Stimulated activated CD4-positive, alpha-beta T cell treated with anti-CD3 and anti-CD28 coated beads, Interleukin-2, amount 100 ng/mL, for 4 hours (primary cell): Measurements from ENCODE around the gene ANKRD13C.
A peak's percentile ranks its signal among the peaks of the same experiment; 100 is the strongest.
"Not testable (repeated sequence)": the region's sequence is repeated elsewhere in the genome, so short reads cannot be mapped to it uniquely, and the experiment has no call there.

Experiments
- DNase-seq: peaks from one replicate; pipeline ENCODE4 v3.0.0-alpha.2; 2020; ENCODE audit warnings: low read depth

The ANKRD13C gene, protein sequence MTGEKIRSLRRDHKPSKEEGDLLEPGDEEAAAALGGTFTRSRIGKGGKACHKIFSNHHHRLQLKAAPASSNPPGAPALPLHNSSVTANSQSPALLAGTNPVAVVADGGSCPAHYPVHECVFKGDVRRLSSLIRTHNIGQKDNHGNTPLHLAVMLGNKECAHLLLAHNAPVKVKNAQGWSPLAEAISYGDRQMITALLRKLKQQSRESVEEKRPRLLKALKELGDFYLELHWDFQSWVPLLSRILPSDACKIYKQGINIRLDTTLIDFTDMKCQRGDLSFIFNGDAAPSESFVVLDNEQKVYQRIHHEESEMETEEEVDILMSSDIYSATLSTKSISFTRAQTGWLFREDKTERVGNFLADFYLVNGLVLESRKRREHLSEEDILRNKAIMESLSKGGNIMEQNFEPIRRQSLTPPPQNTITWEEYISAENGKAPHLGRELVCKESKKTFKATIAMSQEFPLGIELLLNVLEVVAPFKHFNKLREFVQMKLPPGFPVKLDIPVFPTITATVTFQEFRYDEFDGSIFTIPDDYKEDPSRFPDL

DNA sequence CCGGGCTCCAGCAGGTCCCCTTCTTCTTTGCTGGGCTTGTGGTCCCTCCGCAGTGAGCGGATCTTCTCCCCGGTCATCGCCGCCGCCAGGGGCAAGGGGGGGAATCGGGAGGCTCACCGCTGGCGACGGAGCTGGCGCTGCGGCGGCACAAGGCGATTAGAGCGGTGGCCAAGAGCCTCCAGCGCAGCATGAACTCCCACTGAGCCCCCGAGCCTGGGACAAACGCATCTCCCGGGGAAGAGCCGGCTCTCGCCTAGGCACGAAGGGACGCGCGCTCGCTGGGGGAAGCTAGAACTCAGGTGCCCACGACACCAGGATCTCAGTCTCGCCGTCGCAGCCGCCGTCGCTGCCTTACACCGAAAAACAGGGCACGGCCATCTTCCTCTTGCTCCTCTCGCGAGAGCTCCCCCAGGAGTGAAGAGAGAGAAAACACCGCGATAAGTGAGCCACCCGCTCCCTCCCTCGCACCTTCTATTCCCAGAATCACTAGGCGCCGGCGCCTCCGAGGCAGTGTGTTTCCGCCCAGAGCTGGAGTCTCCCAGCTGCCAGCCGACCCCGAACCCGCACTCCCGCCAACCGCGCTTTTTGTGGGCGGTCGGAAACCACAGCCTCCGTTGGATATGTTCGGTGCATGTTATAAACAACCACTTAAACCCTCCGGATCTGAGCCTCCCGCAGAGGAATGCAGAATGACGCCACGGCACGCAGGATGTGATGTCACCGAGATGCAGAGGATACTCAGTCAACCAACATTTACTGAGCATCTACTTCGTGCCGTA lies at the start of gene ANKRD13C:
Gene ANKRD13C, minus strand, starts transcription at position 391 of the 779 bp plus-strand sequence. Its CDS starts 314 bp downstream, at position 77.
- peak; percentile 84 for DNase-seq

DNA sequence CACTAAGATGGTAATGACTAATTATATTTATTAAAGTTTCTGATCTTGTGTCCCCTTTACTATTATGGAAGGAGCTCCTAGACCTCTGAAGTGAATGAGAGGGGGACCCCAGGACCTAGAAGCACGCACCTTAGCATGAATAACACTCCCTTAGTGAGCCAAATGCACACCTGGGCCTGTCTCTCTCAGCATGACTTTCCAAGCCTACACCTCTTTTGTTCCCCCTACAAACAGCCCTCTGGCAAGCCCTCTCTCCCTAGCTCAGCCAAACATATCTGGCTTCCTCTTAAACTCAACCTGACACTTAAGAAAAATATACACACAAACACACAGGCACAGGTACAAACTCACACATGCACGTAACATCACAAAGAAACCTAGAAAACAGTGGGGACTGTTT lies 49.2 kb upstream of the ANKRD13C start:
- no peak for DNase-seq

DNA sequence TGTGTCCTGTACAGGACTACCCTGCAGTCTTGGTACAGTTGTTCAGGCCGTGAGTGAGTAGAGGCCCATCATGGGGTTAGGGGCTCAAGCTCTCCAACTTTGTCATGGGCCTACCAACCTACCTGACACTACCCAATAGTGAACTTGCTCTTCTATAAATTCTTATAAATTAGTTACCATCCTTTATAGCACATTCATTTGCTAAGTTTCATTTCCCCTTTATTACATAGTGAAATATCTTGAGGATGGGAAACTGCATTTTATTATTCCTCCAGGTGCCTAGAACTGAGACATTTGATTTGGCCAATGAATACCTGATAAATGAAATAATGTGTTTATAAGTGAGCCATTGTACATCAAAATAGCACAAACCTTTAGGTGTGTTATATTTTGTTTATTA lies 47.5 kb upstream of the ANKRD13C start:
- DNase-seq, result no peak

DNA sequence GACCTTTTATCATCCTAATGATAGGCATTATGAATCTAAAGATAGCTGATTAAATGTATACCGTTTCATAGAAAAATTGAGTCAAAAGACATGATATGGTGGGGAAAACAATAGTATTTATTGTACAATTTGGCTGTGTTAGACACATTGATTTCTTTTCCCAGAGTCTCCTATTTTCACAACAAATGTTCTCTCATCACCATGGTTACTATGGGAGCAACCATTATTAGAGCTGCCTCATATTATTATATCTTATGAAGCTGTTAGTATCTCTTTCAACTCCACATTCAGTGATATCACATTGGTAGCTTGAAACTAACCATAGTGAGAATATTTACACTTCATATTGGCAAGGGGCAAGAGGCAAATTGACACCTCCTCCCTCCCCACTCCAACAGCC lies 45.8 kb upstream of the ANKRD13C start:
- DNase-seq, result no peak

DNA sequence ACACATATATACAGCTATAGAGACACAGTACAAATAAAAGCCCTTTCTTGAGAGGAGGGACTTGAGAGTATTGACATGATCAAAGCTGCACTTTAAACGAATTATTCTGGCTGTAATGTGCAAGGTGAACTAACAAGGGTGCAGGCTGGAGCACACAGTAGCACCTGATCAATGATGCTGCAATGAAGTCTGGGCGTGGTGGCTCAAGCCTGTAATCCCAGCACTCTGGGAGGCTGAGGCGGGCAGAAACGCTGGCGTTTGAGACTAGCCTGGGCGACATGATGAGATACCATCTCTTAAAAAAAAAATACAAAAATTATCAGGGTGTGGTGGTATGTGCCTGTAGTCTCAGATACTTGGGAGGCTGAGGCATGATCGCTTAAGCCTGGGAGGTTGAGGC lies 42.5 kb upstream of the ANKRD13C start:
- no peak for DNase-seq

DNA sequence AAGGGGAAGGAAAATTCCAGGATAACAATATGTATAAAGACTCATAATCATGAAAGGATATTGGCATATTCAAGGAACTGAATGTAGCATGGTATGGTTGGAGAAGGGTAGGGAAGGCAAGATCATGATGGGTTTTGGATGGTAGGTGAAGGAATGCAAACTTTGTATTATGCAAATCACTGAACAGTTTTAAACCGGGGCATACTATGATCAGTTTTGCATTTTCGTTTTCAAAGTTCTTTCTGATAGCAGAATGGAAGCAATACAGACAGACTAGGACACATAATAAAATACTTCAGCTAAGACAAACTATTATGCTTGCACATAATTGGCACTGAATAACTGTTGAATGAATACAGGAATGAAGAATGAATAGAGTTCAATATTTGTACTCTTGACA lies 42.1 kb upstream of the ANKRD13C start:
- no peak for DNase-seq

DNA sequence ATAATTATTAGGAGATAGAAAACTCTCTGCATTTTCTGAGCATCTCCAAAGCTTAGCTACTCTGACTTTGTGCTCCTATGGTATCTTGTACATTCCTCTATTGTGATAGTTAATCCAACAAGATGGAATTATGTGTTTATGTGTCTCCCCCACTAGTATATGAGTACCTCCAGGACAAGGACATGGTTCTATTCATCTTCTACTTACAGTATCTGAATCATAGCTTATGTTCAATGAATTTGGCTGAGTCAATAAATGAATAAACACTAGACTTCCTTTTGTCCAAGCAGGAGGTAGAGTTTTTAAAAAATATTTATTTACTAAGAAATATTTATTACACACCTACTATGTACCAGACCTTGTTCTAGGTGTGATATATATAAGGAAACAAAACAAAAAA lies 38.1 kb upstream of the ANKRD13C start:
- DNase-seq, result no peak

DNA sequence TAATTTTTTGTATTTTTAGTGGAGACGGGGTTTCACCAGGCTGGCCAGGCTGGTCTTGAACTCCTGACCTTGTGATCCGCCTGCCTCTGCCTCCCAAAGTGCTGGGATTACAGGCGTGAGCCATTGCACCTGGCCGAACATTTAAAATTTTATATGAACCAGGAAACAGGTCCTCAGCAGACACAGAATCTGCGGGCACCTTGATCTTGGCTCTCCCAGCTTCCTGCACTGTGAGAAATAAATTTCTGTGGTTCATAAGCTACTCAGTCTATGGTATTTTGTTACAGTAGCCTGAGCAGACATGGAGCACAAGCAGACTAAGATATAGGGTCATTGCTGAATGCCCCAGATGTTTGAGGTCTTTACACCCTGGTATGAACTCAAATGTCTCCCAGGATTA lies 33.0 kb upstream of the ANKRD13C start:
- DNase-seq, result no peak

DNA sequence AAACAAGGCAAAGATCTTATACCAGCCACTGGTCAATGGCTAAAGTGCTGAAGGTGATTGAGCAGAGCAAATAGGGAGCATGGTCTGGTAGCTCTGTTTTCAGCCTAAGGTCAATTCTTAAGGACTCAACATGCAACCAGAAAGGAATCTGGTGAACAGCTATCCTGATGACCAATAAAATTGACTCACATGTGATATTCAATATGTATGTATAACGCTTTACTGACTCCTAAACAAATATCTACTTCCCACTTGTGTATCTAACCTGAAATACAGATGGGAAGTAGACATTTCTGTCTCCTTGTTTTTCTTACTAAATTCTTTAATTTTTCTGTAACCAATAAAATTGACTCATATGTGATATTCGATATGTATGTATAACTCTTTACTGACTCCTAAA lies 31.6 kb upstream of the ANKRD13C start:
- no peak for DNase-seq

DNA sequence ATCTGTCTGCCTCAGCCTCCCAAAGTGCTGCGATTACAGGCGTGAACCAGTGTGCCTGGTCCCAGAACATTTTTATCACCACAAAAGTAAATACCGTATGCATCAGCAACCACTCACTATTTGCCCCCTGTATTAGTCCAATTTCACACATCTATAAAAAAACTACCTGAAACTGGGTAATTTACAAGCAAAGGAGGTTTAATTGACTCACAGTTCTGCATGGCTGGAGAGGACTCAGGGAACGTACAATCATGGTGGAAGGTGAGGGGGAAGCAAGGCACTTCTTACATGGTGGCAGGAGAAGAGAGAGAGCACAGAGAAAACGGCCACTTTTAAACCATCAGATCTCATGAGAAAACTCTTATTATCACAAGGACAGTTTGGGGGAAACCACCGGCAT lies 31.0 kb upstream of the ANKRD13C start:
- DNase-seq, result no peak

DNA sequence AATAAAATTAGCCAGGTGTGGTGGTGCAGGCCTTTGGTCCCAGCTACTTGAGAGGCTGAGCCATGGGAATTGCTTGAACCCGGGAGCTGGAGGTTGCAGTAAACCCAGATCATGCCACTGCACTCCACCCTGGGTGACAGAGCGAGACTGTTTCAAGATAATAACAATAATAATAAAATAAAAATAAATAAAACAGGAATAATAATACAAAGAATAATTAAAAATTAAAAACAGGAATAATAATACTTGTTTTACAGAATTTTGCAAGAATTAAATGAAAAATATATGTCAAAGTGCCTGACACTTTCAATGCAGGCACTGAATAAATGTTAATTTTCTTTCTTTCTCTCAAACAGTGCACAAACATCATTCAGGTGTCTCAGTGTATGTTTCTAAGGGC lies 30.0 kb upstream of the ANKRD13C start:
- no peak for DNase-seq

DNA sequence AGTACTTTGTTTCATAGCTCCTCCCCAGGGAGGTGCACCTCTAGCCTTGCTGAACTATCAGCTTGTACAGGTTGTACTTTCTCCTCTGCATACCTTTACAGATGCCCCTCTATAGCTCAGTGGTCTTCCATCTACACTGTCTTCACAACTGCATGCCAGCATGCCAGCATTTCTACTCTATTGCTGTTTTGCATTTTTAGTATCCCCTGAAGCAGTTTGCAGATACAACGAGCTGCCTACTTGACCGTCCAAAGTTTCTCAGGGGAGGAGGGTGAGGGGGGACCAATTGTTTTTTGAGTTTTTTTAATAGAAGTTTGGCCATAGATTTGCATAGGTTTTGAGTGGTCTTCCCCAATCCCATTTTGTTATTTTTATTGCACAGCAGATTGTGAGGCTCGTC lies 29.0 kb upstream of the ANKRD13C start:
- no peak for DNase-seq

DNA sequence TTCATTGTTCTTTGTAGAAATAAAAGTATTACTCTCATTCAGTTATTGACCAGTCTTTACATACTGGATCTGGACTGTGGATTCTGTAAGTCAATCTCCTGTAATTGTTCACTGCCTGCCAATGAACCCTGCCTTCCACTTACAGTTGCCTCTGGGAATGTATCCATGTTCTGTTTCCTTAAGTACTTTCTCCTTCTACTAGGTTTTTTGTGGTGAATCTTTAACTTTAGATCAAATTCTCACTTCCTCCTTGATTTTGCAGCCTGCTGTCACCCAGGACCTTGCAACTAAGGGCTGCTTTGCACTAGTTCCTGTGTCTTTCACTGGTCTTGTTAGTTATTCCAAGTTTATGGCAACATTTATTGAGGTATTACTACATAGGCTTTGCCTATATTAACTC lies 28.2 kb upstream of the ANKRD13C start:
- DNase-seq, result no peak

DNA sequence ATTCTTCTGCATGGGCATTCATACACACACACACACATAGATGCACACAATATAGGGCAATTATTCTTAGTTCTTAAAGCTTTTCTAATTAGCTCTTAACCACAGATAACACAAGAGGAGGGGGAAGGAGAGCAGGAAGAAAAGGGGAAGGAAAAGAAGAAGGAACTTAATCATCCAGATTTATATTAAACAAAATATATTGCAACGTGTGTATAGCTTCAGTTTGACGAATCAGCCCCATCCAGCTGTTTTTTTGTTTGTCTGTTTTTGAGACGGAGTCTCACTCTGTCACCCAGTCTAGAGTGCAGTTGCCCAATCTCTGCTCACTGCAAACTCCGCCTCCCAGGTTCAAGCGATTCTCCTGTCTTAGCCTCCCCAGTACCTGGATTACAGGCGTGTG lies 21.7 kb upstream of the ANKRD13C start:
- DNase-seq, result no peak

DNA sequence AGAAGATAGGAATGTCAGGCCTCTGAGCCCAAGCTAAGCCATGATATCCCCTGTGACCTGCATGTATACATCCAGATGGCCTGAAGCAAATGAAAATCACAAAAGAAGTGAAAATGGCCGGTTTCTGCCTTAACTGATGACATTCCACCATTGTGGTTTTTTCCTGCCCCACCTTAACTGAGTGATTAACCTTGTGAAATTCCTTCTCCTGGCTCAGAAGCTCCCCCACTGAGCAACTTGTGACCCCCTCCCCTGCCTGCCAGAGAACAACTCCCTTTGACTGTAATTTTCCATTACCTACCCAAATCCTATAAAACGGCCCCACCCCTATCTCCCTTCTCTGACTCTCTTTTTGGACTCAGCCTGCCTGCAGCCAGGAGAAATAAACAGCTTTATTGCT lies 19.1 kb upstream of the ANKRD13C start:
- DNase-seq, result not testable (repeated sequence)

DNA sequence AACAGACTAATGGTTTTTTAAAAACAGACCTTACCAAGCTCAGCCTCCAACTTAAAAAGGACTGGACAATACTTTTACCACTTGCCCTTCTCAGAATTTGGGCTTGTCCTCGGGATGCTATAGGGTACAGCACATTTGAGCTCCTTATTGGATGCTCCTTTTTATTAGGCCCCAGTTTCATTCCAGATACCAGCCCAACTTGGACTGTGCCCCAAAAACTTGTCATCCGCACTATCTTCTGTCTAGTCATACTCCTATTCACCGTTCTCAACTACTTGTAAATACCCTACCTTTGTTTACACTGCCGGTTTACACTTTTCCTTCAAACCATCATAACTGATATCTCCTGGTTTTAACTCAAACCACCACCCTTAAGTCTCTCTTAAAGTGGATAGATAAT lies 17.9 kb upstream of the ANKRD13C start:
- DNase-seq, result no peak

DNA sequence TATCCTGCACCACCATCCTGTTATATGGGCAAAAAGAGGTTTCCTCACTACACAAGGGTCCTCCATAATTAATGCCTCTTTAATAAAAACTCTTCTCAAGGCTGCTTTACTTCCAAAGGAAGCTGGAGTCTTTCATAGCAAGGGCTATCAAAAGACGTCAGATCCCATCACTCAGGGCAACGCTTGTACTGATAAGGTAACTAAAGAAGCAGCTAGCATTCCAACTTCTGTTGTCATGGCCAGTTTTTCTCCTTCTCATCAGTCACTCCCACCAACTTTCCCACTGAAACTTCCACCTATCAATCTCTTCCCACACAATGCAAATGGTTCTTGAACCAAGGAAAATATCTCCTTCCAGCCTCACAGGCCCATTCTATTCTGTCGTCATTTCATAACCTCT lies 17.1 kb upstream of the ANKRD13C start:
- DNase-seq, result not testable (repeated sequence)

DNA sequence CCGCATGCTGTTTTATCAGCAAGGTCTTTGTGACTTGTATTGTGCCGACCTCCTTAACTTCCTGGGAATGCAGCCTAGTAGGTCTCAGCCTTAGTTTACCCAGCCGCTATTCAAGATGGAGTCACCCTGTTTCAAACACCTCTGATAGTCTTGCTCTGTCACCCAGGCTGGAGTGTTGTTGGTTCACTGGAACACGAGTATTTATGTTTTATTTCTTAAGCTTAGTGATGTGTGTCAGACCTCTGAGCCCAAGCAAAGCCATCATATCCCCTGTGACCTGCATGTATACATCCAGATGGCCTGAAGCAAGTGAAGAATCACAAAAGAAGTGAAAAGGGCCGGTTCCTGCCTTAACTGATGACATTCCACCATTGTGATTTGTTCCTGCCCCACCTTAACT lies 12.9 kb upstream of the ANKRD13C start:
- not testable (repeated sequence) for DNase-seq

DNA sequence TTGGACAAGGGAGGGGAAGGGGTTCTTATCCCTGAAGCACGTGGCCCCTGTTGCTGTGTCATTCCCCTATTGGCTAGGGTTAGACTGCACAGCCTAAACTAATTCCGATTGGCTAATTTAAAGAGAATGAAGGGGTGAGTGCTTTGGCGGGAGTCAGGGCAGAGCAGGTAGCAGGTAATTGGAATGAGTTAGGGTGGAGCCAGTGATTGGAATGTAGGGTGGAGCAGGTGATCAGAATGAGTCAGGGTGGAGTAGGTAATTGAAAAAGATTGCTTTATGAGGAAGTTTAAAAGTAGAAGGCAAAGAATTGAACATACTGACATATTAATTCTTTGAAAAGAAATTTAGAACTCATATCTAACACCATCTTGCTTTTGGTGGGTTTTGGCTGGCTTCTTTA lies 12.5 kb upstream of the ANKRD13C start:
- not testable (repeated sequence) for DNase-seq

DNA sequence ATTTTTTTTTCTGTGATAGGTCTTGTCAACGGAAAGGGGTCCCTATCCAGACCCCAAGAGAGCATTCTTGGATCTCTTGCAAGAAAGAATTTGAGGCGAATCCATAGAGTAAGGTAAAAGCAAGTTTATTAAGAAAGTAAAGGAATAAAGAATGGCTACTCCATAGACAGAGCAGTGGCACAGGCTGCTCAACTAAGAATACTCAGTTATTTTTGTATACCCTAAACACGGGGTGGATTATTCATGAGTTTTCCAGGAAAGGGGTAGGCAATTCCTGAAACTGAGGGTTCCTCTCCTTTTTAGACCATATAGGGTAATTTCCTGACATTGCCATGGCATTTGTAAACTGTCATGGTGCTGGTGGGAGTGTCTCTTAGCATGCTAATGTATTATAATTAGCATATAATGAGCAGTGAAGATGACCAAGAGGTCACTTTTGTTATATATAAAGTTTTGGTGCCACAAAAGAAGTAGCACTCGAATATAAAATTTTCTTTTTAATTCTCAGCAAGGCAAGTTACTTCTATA lies 12.0 kb upstream of the ANKRD13C start:
- DNase-seq, result not testable (repeated sequence)

DNA sequence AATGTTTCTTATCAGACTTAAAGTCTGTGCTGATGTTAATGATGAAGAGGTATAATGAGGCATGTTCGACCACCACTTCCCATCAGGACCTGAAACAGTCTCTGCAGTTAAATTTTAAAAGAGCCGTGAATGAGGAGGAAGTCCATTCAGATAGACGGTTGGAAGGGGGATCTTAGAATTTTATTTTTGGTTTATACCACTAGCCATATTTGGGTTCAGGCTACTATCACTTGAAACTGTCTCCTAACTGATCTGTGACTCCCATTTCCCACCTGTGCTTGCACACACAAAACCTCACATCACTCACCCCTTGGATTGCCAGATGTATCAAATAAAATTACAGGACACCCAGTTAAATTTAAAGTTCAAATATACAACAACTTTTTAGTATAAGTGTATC lies 9.9 kb upstream of the ANKRD13C start:
- no peak for DNase-seq

DNA sequence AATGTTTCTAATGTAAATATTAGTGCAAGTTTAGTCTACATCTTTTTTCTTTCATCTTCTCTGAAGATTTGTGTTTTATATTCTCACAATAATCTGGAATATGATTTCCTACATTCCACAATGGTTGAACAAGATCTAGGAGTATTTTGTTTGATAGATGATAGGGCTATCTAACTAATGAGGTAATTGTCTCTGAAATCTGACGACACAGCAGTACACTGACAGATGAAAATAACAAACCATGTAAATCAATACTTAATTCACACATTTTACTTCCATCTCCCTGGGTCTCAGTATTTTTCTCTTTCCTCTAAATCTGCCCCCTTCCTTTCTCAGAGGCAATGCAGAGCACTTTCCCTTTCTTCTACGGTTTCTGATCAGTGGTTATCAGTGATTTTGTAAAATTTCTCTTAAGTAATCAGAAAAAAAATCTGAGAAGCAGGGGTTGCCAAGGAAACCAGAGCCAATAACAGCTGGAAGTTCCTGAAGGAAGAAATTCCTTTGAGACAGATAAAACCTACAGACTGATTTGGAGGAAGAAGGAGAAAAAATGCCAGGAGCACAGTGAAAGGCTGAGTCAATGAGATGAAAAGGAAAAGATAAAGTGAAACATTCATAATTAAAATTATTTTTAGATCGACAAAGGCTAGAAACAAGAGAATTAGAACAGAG lies 7.3 kb upstream of the ANKRD13C start:
- DNase-seq, result no peak
